Measurements from ENCODE around the gene DHRSX.
"Not testable (repeated sequence)": the region's sequence is repeated elsewhere in the genome, so short reads cannot be mapped to it uniquely, and the experiment has no call there.

Gene DHRSX

DNA sequence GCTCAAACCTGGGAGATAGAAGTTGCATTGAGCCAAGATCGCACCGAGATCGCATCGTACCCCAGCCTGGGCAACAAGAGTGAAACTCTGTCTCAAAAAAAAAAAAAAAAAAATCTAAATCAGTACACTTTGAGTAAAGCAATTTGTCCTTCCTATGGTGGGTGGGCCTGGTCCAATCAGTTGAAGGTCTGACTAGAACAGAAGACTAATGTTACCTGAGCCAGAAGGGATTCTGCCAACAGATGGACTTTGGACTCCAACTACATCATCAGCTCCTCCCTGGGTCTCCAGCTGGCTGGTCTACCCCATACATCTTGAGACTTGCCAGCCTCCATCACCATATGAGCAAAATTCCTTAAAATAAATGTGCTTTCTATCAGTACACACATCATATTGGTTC is 155.2 kb downstream of the DHRSX start:
- DNase-seq, result no peak

DNA sequence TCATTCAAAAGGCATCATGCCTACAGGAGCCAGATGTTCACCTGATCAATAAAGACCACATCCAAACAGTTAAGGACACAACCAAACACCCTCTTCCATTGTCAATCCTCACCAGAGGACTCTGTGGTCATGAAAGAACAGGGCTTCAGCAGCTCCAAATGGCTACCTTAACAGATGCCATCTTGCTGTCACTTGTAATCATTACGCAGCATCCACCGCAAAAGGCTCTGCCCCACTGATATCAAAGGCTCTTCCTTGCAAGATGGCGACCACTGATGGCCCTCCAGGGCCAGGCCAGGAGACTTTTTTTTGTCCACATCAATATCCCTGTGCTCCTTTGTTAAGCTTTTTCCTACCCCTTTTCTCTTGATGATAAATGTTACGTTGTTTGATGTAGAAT is 157.4 kb downstream of the DHRSX start:
- DNase-seq, result no peak

DNA sequence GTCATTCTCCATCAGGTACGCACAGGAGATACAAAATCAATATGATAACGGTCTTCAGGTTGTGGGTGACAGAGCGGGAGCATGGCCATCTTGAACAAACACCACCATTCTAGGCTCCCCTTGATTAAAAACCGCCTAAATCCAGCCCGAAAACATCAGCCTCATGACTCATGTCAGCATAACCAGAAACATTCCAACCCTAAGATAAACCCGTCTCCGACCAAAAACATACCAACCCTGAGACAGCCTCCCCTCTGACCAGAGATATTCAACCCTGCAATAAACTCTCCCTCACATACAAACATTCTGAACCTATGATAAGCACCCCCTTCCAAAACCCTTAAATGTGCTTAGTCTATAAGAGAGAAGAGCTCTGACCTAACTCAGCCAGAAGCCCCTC is 157.9 kb downstream of the DHRSX start:
- DNase-seq, result peak; percentile 77

DNA sequence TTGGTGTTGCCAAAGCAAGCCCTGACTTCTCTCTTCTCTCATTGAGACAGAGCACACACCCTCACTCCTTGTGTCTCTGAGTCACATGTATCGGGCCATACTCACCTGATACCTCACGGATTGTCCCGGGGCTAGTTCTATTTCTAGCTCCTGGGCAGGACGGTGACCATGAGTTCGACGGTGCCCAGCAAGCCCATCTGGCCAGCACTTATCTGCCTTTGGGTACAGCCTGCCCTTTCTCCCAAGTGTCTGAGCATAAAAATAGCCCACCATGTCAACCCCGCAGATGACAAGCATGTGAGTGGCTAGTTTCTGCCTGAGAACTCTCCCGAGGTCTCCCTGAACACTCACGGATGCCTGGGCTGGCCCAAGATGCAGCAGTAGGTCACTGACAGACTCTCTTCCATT is 158.5 kb downstream of the DHRSX start:
- no peak for DNase-seq

DNA sequence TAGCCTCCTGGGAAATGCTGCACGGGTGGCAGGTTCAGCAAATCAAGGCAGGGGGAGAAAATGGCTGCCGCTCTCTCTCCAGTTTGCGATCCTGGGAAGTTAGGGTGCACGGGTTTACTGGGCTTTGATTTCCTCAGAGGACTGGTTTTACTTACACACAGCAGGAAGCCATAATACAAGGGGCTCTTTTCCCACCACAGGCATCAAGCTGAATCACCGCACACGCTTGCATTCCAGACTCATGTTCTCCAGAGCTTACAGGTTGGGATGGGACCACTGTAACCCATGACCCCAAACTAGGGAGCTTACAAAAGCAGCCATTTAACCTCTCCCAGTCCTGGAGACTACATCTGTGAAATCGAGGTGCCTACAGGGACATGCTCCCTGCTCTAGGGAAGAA is 159.8 kb downstream of the DHRSX start:
- DNase-seq, result peak; percentile 71

DNA sequence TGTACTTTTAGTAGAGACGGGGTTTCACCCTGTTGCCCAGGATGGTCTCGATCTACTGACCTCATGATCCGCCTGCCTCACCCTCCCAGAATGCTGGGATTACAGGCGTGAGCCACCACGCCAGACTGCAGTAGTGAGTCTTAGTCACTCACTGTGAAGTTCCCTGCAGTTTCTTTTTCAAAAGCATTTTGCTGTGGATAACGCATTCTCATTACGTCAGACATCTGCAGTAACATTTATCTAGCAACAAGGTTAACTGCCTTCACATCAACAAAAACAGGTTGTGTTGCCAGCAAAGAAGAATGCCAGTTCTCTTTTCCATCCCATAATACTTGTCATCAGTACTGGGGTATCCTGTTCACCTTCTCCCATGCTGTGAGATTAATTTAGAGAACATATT is 164.6 kb downstream of the DHRSX start:
- DNase-seq, result no peak

DNA sequence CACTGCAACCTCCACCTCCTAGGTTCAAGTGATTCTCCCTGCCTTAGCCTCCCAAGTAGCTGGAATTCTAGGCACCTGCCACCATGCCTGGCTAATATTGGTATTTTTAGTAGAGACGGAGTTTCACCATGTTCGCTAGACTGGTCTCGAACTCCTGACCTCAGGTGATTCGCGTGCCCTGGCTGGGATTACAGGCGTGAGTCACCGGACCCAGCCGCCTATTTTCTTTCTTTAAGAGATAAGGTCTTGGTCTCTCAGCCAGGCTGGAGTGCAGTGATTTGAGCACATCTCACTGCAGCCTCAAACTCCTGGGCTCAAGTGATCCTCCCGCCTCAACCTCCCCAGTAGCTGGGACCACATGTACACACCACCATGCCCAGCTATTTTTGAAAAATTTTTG is 166.5 kb downstream of the DHRSX start:
- no peak for DNase-seq

DNA sequence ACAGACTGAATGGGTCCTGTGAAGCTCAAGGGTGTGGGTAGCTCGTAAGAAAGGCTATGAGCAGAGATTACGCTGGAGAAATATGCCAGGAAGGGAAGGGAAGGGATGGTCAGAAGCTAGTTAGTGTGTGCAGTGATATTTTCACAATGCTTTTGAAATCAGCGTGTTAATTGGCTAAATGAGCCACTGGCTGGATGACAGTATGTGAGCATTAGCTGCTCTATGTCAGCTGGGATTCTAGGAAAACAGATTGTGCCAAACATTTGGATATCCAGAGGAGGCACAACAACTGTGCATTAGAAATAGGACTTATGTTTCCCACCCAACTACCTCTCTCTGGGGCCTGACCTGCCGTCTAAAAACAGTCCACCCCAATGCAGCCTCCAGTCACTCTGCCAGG is 168.5 kb downstream of the DHRSX start:
- DNase-seq, result no peak

DNA sequence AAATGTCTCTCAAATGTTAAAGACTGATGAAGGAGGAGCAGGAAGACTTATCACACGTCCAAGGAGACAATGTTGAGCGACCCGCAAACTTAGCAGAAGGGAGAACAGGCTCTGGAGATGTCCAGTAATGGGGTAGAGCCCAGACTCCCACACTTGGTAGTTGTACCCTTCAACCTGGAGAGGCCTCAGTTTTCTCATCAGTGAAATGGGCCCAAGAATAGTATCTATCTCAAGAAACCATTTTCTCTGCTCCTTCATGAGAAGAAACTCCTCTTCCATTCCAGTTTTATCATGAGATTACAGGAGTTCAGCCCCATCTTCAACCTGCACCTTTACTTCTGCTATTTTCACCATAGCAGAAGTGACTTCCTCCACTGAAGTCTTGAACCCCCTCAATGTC is 169.9 kb downstream of the DHRSX start:
- DNase-seq, result no peak

DNA sequence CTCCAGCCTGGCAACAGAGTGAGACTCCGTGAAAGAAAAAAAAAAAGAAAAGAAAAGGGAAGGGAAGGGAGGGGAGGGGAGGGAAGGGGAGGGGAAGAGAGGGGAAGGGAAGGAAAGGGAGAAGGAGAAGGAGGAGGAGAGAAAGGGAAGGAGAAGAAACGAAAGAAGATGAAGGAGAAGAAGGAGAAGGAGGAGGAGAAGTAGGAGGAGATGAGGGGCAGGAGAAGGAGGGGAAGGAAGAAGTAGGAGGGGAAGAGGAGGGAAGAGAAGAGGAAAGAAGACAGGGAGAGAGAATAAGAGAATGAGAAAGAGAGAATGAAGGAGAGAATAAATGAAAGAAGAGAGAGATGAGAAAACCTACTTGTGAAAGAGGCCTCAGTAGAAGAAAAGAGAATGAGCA is 170.3 kb downstream of the DHRSX start:
- no peak for DNase-seq

DNA sequence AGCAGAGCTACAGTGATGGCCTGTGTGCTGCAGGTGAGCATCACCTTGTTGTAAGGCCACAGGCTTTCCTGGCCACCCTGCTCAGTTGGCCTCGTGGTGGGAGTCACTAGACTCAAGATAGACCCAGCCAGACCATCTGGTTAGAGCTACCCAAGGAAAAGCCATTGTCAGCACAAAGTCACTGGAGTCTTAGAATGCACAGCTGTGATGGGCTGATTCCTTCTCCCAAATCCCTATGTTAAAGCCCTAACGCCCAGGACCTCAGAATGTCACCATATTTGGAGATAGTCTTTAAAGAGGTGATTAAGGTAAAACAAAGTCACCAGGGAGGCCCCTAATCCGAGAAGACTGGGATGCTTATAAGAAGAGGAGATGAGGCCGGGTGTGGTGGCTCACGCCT is 173.4 kb downstream of the DHRSX start:
- DNase-seq, result no peak

DNA sequence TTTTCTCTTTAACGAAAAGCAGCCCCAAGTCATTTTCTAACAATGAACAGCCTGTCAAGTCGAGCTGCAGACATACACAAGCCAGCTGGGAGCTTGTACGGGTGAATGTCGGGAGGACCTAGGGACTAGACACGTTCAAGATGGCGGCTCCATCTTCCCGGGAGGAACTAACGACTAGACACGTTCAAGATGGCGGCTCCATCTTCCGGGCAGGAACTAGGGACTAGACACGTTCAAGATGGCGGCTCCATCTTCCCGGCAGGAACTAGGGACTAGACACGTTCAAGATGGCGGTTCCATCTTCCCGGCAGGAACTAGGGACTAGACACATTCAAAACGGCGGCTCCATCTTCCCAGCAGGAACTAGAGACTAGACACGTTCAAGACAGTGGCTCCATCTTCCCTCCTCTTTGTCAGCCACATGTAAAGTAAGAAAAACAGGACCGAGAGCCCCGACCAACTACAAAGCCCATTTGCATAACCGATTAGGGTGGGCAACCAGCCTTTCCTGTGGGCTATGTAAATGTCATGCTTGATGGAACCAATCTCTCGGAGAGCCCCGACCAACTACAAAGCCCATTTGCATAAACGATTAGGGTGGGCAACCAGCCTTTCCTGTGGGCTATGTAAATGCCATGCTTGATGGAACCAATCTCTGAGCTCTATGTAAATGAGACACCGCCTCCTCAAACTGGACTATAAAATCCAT is 175.5 kb downstream of the DHRSX start:
- DNase-seq, result peak; percentile 24

DNA sequence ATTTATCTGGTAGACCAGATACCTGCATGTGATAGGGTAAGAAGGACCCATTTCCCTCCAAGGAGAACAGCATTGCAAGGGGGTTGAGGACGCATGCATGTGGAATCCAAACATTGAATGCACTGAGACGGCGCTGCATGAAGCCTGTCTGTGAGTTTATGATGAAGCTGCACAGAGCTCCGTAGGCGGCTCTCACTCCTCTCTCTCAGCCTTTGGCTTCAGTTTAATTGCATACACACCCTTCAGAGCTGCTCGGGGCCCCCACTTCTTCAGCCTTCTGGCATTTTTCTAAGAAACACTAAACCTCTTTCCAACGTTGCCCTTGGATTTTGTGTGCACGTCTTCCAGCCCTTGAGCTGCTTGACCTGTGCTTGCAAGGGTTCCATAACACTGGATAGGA is 176.6 kb downstream of the DHRSX start:
- no peak for DNase-seq

DNA sequence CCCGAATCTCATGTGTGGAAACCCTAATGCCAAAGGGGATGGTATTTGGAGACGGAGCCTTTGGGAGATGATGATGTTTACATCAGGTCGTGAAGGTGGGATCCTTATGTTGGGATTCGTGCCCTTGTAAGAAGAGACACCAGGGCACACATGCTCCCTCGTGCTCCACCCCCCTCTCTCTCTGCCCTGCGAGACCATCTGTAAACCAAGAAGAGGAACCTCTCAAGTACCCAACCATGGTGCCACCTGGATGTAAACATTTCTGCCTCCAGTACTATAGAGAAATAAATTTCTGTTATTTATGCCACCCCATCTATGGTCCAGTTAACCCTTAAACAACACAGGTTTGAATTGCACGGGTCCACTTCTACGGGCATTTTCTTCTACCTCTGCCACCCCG is 179.4 kb downstream of the DHRSX start:
- no peak for DNase-seq

DNA sequence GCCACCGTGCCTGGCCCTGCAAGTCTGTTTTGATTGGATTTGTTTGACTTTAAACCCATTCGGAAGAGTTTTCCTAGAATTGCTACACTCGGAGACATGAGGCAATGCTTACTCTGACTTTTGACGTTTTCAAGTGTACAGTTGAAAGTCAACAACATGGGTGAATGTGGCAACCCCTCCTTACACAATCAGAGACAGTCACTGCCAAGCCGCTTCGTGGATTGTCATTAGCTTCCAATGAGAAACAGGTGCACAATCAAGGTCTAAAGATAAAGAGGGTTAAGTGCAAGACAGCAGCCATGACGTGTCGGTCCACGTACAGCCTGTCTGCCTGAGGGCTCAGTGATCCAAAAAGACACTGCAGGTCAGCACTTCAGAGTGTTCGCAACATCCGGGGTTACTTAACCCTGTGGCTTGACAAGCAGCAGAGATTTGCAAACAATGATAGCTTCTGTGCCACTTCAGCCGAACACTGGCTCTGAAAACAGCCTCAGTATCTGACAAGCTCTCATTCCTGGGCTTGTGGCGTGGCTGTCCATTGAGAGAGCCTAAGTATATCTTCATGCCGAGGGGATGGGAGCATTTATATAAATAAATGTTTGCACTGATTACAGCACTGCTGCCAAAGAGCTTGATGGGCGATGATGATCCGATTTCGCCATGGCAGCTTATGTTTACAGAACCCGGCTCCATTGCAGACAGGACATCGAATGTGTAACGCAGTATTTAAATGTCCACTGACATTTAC is 180.0 kb downstream of the DHRSX start:
- no peak for DNase-seq

DNA sequence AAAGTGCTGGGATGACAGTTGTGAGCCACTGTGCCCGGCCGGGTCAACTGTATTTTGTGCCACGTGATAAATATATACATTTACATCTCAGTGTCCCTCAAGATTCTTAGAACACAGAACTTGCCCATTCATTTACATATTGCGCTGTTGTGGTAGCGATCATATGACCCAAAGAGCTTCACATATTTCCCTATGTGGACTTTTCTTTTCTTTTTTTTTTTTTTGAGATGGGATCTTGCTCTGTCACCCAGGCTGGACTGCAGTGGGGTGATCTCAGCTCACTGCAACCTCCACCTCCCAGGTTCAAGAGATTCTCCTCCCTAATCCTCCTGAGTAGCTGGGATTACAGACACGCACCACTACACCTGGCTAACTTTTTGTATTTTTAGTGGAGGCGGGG is 180.7 kb downstream of the DHRSX start:
- no peak for DNase-seq

DNA sequence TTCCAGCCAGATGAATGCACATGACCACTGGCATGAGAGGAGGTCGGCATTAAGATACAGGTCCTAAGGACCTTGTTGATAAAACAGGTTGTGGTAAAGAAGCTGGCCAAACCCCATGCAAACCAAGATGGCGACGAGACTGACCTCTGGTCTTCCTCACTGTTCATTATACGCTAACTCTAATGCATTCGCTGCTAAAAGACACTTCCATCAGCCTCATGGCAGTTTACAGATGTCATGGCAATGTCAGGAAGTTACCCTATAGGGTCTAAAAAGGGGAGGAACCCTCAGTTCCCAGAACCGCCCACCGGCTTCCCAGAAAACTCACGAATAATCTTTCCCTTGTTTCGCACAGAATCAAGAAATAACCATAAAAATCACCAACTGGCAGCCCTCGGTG is 182.4 kb downstream of the DHRSX start:
- no peak for DNase-seq

DNA sequence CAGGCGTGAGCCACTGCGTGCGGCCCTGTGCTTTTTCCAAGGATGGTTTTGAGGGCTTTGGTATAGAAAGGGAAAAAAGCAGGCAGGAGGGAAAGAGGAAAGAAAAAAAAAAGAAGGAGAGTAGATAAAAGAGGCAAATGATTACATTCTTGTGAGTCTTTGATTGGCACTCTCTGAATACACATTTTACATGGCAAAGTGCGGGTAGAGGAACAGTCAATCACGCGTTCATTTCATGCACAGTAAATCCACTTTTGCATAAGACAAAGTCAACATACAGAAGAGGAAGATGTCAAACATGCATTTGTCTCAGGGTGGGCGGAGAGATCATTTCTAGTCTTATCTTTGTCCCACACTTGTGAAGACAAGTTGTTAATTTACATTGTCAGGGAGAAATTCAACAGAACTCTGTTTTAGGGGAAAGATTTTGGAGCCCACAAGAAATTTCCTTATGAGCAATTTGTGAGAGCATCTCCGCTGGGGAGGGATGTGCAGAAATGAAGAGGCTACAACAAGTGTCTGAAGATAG is 183.2 kb downstream of the DHRSX start:
- DNase-seq, result no peak

DNA sequence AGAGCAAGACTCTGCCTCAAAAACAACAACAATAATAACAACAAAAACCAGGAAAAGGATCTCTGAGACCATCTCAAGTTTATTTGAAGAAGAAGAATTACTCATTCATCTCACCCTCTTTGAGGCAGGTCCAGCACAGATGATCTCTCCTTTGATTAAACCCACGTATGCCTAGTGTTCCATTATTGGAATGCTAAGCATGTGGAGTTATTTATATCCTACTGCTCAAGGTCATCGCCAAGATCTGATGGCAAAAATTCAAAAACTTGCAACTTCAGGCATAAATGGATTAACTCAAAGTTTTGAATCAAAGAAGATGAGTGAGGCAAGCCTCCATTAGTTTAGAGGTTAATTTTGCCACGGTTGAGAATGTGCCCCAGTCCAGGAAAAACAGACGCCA is 184.2 kb downstream of the DHRSX start:
- peak; percentile 51 for DNase-seq

DNA sequence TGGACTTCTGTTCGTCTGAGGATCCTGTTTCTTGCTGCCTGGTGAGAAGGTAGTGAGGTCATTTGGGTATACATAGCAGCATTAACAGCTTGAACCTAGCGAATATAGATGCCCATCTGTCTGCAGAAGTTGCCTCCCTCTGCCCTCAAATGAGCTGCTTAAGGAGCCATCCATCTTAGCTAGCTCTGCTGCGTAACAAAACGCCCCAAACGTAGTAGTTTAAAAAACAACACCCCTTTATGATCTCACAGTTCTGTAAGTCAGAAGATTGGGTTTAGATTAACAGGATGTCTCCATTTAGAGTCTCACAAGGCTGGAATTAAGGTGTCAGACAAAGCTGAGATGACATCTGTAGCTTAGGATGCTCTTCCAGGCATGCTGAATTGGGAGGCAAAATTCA is 185.3 kb downstream of the DHRSX start:
- DNase-seq, result no peak

DNA sequence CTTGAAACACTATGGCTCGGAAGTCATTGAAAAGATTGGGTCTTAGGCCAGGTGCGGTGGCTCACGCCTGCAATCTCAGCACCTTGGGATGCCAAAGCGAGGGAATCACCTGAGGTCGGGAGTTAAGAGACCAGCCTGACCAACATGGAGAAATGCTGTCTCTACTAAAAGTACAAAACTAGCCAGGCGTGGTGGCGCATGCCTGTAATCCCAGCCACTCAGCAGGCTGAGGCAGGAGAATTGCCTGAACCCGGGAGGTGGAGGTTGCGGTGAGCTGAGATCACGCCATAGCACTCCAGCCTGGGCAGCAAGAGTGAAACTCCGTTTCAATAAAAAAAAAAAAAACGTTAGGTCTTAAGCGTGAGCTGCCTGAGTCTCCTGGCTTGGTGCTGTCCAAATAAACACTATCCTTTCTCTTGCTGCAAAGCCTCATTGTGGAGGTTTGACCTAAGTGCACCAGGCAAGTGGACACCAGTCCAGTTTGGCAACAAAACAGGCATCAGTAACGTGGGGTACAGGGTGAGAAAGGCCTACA is 185.9 kb downstream of the DHRSX start:
- no peak for DNase-seq

DNA sequence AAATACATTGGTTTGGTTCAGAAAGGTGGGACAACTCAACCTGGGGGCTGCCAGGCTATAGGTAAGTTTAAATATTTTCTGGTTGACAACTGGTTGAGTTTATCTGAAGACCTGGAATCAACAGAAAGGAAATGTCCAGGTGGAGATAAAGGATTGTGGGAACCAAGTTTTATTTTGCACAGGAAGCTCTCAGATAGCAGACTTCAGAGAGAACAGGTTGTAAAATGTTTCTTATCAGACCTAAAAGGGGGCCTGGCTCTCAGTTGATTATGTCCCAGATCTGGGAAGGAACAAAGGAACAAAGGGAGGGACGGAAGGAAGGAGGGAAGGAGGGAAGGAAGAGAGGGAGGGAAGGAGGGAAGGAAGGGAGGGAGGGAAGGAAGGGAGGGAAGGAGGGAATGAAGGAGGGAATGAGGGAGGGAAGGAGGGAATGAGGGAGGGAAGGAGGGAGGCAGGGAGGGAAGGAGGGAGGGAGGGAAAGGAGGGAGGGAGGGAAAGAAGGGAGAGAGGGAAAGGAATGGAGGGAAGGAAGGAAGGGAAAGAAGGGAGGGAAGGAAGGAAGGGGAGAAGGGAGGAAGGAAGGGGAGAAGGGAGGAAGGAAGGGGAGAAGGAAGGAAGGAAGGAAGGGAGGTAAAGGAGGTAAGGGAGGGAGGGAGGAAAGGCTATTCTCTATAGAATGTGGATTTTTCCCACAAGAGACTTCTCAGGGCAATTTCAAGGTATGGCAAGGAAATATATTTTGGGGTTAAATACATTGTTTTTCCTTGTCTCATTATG is 186.7 kb downstream of the DHRSX start:
- DNase-seq, result no peak

DNA sequence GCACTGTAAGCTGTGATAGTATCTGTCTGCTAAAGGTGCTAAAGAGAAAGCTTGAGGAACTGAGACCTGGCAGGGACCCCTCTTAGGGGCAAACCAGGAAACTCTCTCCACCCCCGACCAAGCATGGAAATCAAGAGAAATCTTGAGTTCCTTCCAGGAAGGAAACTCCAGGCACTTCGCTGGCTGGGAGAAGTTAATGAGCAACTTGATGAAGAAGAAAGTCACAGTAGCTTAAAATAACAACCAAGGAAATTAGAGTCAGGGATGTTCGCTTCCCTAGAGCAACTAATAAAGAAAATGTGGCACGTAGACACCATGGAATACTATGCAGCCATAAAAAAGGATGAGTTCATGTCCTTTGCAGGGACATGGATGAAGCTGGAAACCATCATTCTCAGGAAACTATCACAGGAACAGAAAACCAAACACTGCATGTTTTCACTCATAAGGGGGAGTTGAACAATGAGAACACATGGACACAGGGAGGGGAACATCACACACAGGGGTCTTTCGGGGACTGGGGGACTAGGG is 188.7 kb downstream of the DHRSX start:
- not testable (repeated sequence) for DNase-seq

Measured in fibroblast of skin of right quadriceps (primary cell).